Ishikawa (cell line): ENCODE results near the gene TANGO6.

ENCODE experiments used
- CEBPB ChIP-seq: IDR thresholded peaks from 2 replicates; pipeline ENCODE4 v1.6.1; 2012
- CREB1 ChIP-seq: IDR thresholded peaks from 2 replicates; pipeline ENCODE4 v1.6.1; 2012; ENCODE audit warnings: low read depth
- EGR1 ChIP-seq: IDR thresholded peaks from 2 replicates; pipeline ENCODE4 v1.6.1; 2012
- EP300 ChIP-seq: IDR thresholded peaks from 2 replicates; pipeline ENCODE4 v1.6.1; 2012; ENCODE audit warnings: borderline replicate concordance
- FOXM1 ChIP-seq: IDR thresholded peaks from 2 replicates; pipeline ENCODE4 v1.6.1; 2012; ENCODE audit warnings: low read depth, borderline replicate concordance
- MAX ChIP-seq: IDR thresholded peaks from 2 replicates; pipeline ENCODE4 v1.6.1; 2012
- NFIC ChIP-seq: IDR thresholded peaks from 2 replicates; pipeline ENCODE4 v1.6.1; 2012
- RAD21 ChIP-seq: IDR thresholded peaks from 2 replicates; pipeline ENCODE4 v1.6.1; 2012; ENCODE audit warnings: low read depth
- TAF1 ChIP-seq: IDR thresholded peaks from 2 replicates; pipeline ENCODE4 v1.6.1; 2012; ENCODE audit warnings: low read depth, mild to moderate bottlenecking
- TCF12 ChIP-seq: IDR thresholded peaks from 2 replicates; pipeline ENCODE4 v1.6.1; 2012; ENCODE audit warnings: low read depth
- TEAD4 ChIP-seq: IDR thresholded peaks from 2 replicates; pipeline ENCODE4 v1.6.1; 2012
- USF1 ChIP-seq: IDR thresholded peaks from 2 replicates; pipeline ENCODE4 v1.6.1; 2012
- YY1 ChIP-seq: IDR thresholded peaks from 2 replicates; pipeline ENCODE4 v1.6.1; 2012; ENCODE audit warnings: low read depth
- ZBTB7A ChIP-seq: IDR thresholded peaks from 2 replicates; pipeline ENCODE4 v1.6.1; 2012; ENCODE audit warnings: low read depth
- TF ChIP-seq, protein P1 (sequence below): IDR thresholded peaks from 2 replicates; pipeline ENCODE4 v1.6.1; 2012; ENCODE audit warnings: low read depth, mild to moderate bottlenecking

The TANGO6 gene

DNA sequence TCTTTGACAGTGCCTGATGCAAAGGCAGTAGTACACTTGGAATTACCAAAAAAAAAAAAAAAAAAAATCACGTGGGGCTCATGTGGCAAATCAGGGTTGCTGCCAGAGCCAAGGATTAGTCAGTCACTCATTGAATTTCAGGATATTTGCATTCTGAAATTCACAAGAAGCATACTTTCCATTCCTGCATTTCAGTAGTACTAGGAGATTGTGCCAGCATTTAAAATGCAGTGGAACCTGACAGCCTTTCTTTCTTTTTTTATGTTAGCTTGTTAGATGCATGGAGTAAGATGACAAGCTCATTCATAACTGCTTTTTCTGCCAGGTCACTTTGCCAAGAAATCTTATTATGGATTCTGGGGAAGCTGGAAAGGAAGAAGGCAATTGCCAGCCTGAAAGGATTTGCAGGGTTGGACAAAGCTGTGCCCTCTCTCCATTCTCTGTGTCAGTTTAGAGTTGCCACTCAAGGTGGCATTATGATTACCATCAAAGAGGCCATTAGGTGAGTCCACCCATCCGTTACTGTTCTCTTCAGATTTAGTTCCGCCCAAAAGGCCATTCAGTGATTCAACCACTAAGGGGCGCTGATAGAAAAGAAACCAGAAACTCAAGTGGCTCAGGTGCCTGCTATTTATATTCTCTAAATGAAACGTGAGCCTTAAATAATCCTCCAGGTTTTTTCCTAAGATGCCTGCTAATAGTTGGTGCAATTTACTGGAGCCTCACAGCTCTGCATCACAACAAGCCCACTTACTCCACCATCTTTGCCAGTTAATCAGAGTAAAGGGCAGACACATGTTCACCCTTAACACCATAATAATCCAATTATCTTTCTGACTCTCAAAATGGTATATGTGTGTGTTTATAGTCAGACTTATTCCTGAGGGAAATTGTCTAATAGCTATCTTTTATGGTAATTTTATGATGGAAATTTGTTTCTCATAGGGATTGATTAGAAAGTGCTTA lies 59.0 kb downstream of the TANGO6 start:
- TF ChIP-seq MAX (no peak), FOXM1 (no peak), RAD21 (peak; percentile 76), USF1 (peak; percentile 71)

DNA sequence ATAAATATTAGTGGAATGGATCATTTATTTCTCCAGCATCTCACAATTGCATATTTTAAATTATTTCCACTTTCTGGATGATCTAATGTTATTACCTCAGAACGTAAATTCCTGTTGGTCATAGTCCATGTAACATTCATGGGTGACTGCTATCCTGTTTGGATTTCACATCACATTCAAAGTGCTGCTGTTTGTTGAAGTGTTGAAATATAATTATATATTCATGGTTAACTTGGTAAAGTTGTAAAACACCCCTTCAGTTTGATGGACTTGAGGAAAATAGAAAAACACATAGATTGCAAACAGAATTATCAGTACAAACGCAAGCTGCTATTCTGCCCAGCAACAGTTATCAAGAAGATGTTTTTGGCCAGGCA lies 59.6 kb downstream of the TANGO6 start:
- TF ChIP-seq USF1 (no peak), CREB1 (no peak), TEAD4 (no peak), EP300 (no peak), YY1 (no peak), FOXM1 (no peak), CEBPB (no peak), TCF12 (no peak), ZBTB7A (no peak), EGR1 (no peak), RAD21 (no peak), MAX (no peak), NFIC (no peak), TAF1 (no peak)
- TF ChIP-seq, protein P1, sequence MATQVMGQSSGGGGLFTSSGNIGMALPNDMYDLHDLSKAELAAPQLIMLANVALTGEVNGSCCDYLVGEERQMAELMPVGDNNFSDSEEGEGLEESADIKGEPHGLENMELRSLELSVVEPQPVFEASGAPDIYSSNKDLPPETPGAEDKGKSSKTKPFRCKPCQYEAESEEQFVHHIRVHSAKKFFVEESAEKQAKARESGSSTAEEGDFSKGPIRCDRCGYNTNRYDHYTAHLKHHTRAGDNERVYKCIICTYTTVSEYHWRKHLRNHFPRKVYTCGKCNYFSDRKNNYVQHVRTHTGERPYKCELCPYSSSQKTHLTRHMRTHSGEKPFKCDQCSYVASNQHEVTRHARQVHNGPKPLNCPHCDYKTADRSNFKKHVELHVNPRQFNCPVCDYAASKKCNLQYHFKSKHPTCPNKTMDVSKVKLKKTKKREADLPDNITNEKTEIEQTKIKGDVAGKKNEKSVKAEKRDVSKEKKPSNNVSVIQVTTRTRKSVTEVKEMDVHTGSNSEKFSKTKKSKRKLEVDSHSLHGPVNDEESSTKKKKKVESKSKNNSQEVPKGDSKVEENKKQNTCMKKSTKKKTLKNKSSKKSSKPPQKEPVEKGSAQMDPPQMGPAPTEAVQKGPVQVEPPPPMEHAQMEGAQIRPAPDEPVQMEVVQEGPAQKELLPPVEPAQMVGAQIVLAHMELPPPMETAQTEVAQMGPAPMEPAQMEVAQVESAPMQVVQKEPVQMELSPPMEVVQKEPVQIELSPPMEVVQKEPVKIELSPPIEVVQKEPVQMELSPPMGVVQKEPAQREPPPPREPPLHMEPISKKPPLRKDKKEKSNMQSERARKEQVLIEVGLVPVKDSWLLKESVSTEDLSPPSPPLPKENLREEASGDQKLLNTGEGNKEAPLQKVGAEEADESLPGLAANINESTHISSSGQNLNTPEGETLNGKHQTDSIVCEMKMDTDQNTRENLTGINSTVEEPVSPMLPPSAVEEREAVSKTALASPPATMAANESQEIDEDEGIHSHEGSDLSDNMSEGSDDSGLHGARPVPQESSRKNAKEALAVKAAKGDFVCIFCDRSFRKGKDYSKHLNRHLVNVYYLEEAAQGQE: no peak

DNA sequence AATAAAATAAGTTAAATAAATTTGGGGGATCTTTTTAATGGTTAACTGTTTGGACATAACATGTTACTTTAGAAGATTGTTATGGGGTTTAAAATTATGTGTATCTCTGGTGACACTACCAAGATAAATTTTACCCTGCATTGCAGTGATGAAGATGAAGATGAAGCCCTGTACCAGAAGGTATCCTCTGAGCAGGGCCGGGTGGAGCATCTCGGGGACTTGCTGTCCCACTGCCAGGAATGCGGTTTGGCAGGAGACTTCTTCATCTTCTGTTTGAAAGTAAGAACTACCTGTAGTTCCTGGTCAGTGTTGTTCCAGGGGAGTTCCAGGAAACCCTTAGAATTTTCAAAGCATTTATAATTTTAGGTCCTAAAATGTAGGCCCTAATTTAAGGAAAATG lies 64.0 kb downstream of the TANGO6 start:
- no peak for TF ChIP-seq FOXM1
- no peak for TF ChIP-seq ZBTB7A
- TF ChIP-seq TEAD4: no peak
- TF ChIP-seq, protein P1: no peak
- TF ChIP-seq RAD21: no peak

GRCh38 chr16:68907781-68908181 lies 64.5 kb downstream of the TANGO6 start:
- TF ChIP-seq ZBTB7A (no peak), TAF1 (no peak), USF1 (no peak), RAD21 (no peak)

GRCh38 chr16:68909099-68909733 lies 65.9 kb downstream of the TANGO6 start:
- TF ChIP-seq FOXM1 (no peak), NFIC (no peak), MAX (no peak), CREB1 (no peak)

- no peak for TF ChIP-seq NFIC
- TF ChIP-seq EP300: no peak
- no peak for TF ChIP-seq EGR1
- TF ChIP-seq, protein P1: no peak
- TF ChIP-seq FOXM1: no peak
- TF ChIP-seq USF1: no peak
- TF ChIP-seq MAX: no peak
- TF ChIP-seq ZBTB7A: no peak
- no peak for TF ChIP-seq CREB1
- no peak for TF ChIP-seq TEAD4
- TF ChIP-seq TAF1: no peak
- TF ChIP-seq RAD21: no peak
- TF ChIP-seq TCF12: no peak
- TF ChIP-seq CEBPB: no peak
- TF ChIP-seq YY1: no peak
These were observed 66.7 kb downstream of the TANGO6 start for GRCh38 chr16:68910051-68910450.
